ENCODE data around the gene CISTR.
"Not testable (repeated sequence)": the region's sequence is repeated elsewhere in the genome, so short reads cannot be mapped to it uniquely, and the experiment has no call there.

Gene CISTR

DNA sequence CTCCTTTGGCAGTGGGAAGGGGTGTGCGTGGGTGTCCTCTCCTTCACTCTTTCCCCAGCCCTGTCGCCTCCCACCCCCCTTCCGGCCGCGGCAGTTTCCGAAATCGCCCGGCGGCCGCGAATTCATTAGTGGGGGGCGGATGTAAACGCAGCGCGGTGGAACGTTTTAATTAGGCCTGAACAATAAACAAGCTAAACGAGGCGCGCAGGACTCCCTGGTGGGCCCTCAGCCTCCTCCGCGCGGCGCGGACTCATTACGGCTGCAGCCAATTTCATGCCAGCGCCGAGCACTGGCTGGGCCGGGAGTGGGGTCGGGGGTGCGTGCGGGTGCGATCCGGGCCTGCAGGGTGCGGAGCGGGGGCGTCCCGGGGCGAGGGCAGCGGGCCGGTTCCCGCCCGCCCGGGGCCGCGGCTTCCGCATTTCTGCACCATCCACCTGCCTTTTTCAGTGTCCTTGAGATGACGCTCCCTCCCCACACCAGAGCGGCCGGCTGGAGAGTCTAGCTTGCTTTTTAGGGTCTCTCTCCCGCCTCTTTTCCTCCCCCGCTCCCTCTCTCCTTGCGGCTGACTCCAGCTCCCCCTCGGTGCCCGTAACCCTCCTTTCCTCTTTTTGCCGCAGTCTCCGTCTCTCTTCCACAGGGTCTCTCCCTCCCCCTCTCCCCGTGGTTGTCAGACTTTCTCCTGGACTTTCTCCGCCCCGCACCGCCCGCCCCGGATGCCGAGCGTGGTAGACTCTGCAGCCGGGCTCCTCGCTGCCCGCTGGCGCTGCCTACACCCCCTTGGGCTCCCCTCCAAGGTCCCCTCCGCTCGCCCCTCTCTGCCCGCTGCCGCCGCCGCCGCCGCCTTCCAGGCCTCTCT is at the start of gene CISTR:
CISTR (minus strand) TSS at position 644 of the 856 bp plus-strand sequence.
- in situ Hi-C loops (cut with MboI; ENCODE audit: low sequenced_read_pairs), result no loop called here

DNA sequence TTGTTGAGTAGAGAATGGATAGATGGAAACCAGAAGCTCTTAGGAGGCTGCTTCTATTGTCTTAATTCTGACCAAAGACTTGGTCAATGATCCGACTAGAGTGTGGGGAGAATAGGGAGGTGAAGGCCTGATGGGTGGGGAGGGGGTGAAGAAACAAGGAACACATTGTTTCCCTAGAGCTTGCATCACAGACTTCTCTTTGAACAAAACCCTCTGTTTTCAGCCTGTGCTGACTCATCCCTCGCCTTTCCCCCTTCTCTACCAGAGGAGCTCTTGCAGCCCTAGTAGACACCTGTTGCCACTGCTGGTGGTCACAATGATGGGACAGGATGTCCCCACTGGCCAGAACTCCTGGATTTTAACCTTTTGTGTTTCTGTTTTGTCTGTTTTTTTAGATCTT is 46.8 kb upstream of the CISTR start:
- in situ Hi-C loops (cut with MboI; ENCODE audit: low sequenced_read_pairs), result loop anchor here (10.0 kb wide), 1 partner anchor 416 kb away; no protein-coding TSS in a partner anchor

DNA sequence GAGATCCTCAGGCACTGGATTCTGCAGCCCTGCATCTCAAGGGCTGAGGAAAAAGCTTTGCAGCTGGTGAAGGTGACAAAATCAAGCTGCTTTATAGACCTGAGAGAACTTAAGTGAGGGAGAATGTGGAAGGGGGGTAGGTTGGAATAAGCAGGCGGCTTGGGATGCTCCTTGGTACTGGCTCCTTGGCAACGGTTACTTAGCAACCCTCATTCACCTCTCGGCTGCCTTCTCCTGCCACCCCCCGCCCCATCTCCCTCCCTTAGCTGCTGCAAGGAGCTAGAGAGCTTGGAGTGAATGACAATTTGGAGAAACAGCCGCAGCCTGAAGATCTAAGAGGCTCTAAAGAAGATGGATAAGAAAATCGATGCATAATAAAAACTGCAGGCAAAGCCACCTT is 44.1 kb upstream of the CISTR start:
- in situ Hi-C loops (cut with MboI; ENCODE audit: low sequenced_read_pairs), result loop anchor here (10.0 kb wide), 1 partner anchor 419 kb away; no protein-coding TSS in a partner anchor

DNA sequence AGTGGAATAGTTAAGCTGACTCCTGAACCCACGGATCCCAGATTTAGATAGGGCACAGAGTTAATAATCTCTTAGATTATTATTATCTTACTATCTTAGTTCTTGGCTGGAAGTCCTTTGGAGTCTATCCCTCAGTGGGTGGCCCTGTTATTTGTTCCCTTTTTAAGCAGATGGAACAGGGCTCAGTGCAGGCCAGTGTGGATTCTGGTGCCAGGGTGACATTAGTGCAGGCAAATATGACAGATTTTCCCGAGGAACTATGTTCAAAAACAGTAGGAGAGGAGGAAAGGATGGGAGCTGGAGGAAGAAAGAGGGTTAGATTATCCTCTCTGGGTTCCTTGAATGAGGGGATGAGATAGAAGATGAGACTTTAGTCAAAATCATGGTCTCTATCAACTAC is 41.4 kb upstream of the CISTR start:
- in situ Hi-C loops (cut with MboI; ENCODE audit: low sequenced_read_pairs), result loop anchor here (10.0 kb wide), 1 partner anchor 422 kb away; no protein-coding TSS in a partner anchor

DNA sequence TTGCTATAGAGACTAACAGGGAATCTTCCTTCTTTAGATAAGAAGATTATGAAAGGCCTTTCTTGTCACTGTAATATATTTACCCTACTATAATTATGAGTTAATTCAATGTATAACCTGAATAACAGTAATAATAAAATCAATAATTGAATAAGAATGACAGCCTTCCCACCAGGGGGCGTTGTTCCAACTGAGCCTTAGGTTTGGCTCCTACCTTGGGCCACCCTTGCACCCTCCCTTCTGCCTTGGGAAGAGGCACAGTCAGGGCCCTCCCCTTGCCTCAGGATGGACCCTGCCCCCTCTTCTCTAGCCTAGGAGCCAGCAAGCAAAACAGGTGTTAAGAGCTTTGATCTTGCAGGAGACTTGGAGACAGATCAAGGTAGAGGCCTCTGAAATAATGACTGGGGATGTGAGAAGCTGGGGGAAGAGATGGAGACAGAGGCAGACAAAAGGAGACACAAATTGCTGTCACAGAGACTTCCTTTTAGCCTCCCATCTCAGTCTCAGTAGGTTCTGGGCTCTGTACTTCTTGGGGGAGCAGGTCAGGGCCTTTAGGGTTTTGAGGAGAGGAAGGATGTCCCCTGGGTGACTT is 40.1 kb upstream of the CISTR start:
- in situ Hi-C loops (cut with MboI; ENCODE audit: low sequenced_read_pairs), result loop anchor here (10.0 kb wide), 1 partner anchor 423 kb away; no protein-coding TSS in a partner anchor

DNA sequence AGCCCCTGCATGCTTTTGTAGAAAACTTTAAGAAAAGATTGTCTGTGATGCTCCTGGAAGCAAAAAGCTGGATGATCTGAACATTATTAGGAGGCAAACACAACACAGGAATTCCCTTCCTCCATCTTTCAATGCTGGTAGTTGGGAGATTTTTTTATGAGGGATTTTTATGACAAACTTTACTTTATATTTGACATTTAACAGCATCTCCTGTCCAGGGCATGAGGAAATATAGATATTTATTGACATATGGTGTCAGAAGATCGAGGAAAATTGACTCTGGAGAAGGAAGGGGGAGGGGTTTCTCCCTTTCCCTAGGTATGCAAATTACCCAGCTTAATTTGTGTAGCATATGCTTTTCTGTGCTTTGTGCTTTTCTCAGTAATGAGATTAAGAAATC is 37.8 kb upstream of the CISTR start:
- in situ Hi-C loops (cut with MboI; ENCODE audit: low sequenced_read_pairs), result no loop called here

DNA sequence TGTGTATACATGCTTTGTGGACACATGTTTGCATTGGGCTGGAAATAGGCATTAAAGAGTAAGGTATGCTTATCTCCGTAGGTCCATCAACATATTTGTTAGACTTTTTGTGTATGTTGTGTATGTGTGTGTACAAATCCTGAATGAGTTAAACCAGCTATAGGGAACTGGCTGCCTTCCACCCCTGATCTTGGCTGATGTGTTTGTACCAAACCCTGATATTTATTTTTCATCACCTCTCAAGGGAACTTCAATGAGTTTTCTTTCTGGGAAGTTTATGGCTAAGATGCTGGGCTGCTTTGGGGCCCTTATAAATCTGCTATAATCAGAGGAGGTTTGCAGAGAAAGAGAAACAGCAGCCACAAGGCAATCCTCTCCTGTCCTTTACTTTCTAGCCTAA is 37.1 kb upstream of the CISTR start:
- in situ Hi-C loops (cut with MboI; ENCODE audit: low sequenced_read_pairs), result no loop called here

DNA sequence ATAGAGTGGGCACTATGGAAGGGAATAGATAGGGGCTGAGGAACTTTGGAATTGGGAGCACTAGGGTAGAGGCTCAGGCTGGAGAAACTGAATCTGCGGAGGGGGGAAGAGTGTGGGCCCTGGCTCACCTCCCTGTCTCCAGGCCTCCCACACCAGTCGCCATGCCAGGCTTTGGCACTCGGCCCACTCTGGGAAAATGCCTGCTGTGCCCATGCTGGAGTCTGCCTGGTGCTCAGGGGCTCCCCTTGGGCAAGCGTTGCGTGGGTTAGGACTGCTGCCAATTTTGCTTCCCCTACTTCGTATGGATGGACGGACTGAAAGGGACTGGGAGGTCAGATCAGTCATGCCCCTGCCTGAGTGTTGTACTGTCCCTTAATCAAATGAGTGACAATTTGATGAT is 34.6 kb upstream of the CISTR start:
- in situ Hi-C loops (cut with MboI; ENCODE audit: low sequenced_read_pairs), result no loop called here

DNA sequence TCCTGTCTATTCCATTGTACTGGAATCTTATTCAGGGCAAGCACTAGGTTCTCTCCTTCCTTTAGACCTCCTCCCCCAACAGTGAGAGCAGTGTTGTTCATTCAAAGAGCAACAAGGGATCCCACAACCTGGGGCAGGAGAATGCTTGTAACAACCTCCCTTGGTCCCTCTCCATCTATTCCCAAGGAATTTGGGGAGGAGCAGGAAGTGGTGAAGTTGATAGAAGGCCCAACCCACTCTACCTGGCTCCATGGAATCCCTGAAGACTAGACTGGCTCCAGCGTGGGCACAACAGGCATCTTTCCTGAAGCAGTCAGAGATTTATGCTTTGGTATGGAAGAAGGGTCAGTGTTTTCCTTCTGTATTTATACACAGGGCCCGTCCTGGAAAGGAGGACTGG is 33.4 kb upstream of the CISTR start:
- in situ Hi-C loops (cut with MboI; ENCODE audit: low sequenced_read_pairs), result no loop called here

DNA sequence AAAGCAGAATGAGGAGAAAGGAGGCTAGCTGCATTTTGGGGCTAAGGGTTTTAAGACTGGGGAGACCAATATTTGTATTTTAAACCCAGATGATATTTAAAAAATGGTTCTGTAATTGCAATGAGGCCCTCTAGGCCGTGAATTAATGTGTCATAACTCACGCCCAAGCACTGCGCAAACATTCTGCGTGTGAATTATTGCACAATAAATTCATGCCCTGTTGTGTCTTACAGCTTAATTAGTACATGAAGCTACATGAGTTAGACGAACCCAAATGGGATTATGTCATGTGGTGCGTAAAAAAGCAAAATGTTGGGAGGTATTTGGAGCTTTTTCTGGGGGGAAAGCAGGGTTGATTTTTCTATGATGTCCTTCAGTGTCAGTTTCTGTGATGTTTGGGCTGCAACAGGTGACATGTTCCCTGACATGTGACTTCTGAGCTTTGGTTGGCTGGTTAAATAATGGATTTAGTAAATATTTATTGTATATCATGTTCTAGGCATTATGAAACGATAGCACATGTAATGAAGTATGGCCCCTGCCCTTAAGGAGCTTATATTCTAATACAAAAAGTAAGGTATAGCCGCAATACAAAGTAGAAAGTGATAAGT is 30.4 kb upstream of the CISTR start:
- in situ Hi-C loops (cut with MboI; ENCODE audit: low sequenced_read_pairs), result no loop called here

DNA sequence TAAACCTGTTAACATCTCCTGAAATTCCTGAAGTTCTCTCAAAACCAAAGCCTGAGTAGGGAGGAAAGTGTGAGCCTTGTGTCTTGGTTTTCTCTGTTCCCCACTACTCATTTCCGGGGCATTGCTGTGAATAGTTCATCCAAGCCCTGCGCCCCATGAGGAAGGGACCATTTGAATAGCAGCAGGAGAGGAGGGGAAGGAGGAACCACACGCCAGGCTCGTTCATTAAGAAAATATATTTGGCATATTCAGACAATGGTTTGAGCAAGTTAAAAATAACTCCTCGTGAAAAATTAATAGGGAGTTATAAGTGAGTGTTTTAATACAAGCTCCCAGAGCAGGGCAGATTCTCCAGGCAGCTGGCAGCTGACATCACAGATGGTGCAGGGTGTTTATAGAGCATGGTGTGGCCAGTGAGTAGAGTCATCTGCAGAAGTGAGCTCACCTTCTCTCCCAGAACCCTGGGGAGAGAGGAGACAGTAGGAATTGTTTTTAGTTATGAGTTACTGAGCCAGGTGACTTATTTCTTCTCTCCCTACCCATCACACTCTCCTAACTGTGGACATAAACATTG is 29.5 kb upstream of the CISTR start:
- in situ Hi-C loops (cut with MboI; ENCODE audit: low sequenced_read_pairs), result no loop called here

DNA sequence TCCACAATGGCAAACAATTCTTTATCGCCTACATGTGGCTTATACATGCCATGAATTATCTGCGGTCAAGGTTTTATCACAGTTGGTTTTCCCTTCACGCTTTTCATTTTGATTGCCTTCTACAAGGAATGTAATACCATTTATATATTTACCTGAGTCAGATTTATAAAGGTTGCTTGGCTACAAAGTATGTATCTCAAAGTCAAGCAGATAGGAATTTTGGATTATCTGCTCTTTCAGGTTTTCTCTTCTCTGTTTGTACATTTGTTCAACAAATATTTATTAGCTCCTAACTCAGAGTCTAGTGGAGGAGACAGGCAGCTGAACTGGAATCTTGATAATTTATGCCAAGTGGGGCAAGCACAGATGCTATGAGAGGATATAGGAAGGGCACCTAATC is 28.5 kb upstream of the CISTR start:
- in situ Hi-C loops (cut with MboI; ENCODE audit: low sequenced_read_pairs), result no loop called here

DNA sequence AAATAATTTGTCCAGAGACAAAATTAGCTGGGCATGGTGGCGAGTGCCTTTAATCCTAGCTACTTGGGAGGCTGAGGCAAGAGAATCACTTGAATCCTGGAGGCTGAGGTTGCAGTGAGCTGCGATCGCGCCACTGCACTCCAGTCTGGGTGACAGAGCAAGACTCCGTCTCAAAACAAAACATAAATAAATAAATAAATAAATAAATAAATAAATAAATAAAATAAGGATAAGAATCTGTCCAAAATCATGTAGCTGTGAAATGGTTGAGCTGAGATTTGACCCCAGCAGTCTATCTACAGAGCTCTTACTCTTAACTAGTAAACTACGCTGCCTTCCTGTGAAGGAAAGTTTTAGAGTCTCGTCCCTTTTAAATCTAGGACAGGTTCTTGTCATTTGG is 27.9 kb upstream of the CISTR start:
- in situ Hi-C loops (cut with MboI; ENCODE audit: low sequenced_read_pairs), result not testable (repeated sequence)

DNA sequence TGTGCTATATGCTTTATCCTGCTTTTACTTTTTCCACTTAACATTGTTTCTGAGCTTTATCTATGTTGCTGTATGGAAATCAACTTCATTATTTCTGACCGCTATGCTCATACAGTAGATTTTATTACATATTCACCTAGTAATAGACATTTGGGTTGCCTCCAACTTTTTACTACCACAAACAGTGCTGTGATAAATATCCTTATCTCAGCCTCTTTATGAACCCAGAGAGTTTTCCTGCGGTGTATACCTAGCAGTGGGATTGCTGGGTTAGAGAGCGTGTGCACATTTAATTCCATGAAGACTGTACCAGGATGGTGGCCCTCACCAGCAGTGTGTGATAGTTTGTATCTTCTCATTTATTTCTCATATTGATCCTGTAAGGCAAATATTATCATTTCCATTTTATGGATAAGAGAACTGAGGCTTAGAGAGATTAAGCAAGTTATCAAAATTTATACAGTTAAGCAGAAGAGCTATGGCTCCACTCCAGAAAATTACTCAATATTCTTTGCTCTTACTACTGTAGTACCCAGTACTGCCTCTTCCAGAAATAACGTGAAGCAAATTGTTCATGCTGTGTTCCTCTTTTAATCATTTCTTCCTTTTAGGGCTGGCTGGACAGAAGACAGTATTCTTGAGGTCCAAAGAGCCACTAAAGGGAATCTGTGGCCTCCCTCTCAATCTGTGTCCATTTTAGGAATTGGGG is 26.3 kb upstream of the CISTR start:
- in situ Hi-C loops (cut with MboI; ENCODE audit: low sequenced_read_pairs), result no loop called here

DNA sequence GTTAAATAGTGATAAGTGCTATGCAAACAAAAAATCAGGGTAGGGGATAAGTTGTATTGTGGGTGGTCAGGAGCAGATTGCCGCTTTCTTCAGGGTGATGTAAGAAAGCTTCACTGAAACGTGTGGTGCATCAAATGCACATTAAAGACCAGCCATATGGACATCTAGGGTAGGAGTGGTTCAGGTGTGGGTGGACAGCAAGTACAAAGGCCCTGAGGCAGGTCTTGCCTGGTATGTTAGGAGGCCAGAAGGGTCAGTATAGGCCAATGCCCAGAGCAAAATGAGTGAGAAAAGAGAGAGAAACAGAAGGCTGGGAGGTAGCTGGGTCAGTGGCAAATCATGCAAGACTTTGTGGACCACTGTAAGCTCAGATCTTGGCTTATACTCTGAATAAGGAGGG is 25.6 kb upstream of the CISTR start:
- in situ Hi-C loops (cut with MboI; ENCODE audit: low sequenced_read_pairs), result no loop called here

DNA sequence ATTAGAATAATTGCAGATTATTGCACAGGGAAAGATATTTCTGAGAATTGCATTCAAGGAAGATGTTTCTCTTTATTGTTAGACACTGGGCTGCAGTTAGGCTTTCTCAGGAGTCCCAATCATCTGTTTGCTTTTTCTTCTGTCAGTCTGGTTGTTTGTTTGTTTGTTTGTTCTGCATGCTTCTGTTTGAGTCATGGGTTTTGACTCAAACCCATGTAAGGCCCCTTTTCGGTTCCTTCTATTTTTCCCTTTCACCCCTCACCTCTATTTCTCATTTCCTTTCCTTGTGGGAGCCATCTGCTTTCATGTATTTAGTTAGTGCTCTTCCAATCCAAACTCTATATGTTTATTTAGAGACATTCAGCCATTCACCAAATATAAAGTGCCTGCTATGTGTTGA is 25.1 kb upstream of the CISTR start:
- in situ Hi-C loops (cut with MboI; ENCODE audit: low sequenced_read_pairs), result no loop called here

DNA sequence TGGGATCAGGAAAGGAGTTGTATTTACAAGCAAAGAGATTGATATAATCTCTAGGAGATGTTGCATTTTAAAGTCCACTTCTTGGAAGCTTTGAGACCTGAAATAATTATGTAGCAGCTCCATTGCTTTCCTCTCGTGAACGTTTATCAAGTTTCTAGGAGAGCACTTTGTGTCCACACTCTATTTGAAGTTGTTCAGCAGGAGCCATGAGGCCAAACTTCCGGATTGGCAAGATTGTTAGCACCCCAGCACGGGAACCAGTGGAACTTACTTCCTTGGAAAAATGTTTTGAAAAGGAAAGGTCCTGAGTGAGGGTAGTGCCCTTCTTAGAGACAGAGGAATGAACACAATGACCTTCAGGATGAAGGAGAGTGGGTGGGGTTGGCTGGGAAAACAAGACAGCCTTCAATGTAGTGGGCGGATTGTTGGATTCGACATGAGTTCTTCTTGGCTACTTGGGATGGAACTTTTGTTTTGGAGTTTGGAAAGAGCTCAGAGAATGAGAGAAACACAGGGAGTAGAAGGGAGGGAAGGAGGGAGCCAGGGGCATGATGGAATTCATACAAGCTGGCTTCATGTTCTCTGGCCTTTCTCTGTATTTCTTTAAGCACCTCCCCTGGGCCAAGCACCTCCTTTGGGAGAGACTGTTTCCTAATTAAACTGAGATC is 23.8 kb upstream of the CISTR start:
- in situ Hi-C loops (cut with MboI; ENCODE audit: low sequenced_read_pairs), result no loop called here

DNA sequence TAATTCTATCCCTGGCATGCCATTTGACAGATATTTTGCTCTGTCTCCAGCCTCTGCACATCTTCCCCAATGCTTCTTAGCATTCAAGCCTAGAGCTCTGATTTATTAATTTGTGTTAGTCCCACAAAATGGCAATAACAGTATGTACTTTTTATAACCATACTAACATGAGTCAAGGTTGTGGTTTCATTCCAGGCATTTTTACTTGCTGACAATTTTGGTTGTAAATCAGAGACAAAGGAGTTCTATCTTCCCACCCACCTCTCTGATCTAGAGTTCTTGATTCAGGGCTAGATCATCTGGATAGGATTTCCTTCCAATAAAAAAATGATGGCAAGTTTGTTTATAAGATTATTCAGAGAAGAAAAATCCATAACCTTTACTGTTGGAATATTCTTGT is 18.5 kb upstream of the CISTR start:
- in situ Hi-C loops (cut with MboI; ENCODE audit: low sequenced_read_pairs), result no loop called here

DNA sequence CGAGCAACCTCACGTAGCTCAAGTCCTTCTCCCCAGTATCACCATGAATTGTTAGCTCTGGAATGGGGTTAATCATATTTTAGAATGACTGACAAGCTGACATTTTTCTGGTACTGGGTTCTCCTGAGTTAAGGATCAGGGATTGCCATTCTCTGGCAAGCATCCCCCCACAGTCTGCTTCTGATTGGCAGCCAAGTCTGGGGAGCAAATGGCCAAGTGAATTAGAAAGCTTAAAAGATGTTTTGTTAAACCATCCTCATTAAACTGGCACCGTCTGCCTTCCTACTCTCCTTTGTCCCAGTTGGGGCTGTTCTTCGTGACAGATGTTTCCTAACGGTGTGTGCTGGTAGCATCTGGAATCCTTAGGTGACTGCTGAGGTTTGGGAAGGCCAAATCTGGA is 17.2 kb upstream of the CISTR start:
- in situ Hi-C loops (cut with MboI; ENCODE audit: low sequenced_read_pairs), result no loop called here

DNA sequence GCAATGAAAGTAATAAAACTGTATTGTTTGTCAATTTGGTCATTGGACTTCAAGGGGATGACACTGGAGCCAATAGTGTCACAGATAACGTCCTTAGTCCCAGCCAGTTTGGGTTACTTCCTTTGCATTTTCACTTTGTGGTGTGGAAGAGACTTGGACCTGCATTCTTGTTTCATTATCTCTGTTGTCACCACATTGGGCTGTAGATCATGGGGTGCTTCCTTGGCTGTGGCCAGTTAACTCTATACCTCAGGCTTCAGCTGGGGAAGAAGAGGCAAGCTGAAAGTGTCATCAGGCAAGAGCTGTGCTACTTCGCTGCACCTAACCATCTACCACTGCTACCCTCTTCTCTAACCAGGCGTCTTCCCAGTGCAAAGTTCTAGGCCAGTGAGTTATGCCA is 15.1 kb upstream of the CISTR start:
- in situ Hi-C loops (cut with MboI; ENCODE audit: low sequenced_read_pairs), result no loop called here

Data from HL-60/S4 (cell line).